Measurements from ENCODE around the gene CDCA8.
"Not testable (repeated sequence)": the region's sequence is repeated elsewhere in the genome, so short reads cannot be mapped to it uniquely, and the experiment has no call there.

Gene CDCA8

DNA sequence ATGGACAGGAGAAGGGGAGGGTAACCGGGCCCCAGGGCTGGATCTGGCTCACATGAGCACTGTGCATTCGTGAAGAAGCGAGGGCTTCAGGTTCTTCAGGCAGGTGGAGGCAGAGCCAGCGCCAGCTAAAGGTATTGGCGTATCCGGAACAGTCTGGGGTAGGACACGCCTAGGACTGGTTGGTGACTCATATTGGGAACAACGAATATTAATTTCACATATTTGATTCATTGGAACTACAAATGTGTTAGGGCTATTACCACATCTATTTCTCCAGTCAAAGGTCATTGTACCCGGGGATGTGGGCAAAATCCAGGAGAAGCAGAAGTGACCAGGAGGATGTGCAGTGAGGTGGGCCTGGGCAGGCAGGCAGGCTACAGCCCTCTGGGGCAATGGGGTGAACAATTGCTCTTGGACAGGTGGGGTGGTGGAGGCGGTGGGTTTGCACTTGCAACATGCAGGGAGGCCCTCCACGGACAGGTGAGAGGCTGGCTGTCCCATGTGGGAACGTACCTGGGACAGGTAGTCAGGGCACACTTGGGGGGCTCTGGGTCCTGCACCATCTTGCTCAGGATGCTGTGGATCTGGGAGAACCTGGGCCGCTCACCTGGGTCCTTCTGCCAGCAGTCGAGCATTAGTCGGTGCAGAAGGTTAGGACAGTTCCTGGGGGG is 26.7 kb downstream of the CDCA8 start:
- FAIRE-seq = no peak

DNA sequence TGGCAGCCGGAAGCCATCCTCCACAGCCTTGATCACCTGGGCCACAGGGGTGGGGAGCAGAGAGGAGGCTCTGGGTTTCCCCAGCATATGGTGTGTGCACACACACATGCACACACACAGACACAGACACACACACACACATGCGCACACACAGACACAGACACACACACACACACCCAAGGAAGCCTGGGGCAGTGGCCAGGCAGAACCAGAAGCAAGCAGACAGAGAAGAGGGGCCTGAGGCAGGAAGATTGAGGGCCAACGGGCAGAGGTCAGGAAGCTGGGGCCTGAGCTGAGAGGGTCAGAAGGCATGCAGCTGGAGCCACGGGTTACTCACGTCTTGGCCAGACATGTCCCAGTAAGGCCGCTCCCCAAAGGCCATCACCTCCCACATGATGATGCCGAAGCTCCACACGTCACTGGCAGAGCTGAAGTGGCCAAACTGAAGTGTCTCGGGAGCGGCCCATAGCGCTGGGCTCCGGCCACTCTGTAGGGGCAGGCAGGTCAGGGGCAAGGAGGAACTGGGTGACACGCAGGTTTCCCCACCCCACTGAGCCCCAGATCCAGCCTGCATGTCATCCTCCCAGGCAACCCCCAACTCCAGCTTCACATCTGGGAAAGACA is 27.4 kb downstream of the CDCA8 start:
- FAIRE-seq = no peak

DNA sequence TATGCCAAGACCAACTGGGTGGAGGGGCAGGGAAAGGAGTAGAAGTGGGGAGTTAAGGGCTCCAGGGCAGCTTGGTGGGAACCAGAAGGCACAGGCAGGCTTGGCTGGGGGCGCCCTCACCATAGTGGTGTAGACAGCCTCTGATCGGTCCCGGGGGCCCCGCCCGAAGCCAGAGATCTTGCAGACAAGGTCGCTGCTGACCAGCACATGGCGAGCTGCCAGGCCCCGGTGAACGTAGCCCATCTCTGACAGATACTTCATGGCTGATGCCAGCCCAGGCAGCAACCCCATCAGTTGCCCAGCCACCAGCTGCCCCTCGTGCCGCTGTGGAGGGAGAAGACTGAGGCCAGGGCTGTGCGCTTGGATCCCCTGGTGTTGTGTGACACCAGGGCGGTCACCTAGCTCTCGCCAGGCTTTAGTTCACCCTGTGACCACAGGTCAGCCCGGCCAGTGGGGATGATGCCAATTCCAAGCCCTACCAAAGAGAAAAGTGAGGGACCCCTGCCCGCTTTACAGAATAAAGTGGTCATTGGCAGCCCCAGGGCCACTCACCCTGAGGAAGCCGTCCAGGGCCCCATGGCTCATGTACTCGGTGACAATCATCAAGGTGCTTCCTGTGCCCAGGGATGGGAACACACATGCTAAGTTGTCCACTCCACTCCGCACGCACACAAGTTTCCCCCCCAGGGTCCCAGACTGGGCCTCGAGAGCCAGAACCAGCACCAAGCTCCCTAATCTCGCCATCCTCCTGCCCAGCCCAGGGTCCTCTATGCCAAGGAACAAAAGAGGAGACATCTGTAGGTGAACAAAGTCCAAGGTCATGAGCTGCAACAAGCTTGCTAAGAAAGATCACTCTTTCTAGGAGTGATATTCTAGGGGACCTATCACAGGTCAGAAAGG is 28.2 kb downstream of the CDCA8 start:
- no peak for FAIRE-seq

DNA sequence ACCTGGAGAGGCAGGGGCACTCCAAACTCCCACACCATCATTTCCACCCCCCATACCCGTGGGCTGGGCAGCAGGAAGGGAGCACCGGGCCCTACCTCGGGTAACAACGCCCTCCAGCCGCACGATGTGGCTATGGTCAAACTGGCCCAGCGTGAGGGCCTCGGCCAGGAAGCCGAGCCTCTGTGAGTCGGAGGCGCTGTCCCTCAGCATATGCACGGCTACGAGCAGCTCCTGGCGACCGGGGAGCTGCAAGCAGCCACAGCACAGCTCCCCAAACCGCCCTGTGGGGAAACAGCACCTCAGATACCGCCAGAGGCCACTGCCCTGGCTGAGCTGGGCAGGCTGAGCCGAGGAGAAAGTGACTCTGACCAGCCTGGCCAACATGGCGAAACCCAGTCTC is 29.2 kb downstream of the CDCA8 start:
- no peak for FAIRE-seq

DNA sequence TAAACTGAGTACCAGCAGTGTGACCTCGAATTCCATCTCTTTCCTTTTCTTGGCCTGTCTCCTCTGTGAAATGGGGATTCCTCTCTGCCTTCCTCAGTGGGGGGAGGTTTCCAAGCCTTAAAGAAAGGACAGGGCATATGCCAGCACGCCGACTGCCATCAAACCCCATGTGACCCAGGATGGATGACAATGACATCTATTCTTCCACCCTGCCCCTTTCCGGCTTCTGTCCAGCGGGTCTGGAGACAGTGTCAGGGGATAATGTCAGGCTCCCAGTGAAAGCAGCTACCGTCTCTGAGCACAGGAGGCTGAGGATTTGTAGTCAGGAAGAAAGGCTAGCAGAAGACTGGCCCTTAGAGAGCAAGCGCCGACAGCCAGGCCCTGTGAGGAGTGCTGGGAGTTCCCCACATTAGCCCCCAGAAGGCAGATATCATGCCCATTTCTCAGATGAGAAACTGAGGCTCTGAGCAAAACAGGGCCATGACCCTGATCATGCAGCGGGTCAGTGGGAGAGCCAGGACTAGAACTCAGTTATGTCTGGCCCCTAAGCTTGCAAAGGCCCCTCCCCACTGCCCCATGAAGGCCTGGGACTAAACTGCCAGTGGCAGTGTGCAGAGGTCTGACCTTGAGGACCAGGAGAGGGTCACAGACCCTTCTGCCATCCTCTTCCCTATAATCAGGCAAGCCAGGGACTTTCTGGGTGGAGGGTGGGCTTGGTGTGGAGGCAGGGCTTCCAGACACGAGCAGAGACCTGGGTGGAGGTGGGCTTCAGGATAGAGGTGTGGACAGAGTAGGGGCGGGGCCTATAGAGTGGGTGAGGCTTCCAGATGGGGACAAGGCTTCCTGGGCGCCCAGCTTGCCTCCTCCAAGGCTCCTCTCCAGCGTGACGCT is 30.1 kb downstream of the CDCA8 start:
- no peak for FAIRE-seq

DNA sequence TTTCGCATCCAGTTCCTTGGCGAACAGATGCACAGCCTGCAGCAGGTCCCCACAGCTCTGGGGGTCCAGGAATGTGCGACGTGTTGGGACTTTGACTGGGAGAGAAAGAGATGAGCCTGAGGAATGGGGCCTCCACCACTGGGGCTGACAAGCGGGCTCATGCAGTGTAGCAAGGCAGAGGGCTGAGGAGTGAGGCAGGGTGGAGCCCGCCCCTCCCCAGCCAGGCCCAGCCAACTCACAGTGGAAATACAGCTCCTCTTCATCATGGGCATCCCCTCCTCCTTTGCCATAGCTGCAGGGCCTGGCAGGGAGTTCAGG is 30.7 kb downstream of the CDCA8 start:
- no peak for FAIRE-seq

DNA sequence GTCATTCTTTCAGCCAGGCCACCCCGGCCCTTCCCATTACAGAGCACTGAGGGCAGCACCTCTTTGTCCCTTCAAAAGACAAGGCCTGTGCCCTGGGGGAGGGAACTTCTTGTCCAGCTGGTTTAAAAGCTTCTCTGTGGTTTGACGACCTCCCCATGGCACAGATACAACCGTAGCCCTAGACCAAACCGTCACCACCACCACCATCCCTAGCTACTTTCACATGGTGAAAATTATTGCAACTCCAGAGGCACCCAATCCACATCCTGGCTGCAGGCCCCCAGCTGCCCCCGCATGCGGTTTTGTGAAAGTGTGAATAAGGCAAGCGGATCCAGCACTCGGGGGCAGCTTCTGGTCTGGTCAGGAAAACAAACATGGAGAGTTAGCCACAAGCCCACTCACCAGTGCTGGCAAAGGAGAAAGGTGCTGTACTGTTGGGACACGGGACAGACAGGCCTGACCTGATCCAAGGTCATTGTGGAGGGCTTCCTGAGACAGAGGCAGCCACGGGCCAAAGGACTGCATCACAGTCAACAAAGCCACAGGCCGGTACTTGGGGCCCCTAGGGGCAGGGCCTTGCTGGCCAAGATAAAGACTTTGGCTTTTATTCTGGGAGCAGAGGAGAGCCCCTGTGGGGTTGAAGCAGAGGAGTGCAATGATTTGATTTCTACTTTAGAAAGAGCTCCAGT is 31.2 kb downstream of the CDCA8 start:
- FAIRE-seq = no peak

DNA sequence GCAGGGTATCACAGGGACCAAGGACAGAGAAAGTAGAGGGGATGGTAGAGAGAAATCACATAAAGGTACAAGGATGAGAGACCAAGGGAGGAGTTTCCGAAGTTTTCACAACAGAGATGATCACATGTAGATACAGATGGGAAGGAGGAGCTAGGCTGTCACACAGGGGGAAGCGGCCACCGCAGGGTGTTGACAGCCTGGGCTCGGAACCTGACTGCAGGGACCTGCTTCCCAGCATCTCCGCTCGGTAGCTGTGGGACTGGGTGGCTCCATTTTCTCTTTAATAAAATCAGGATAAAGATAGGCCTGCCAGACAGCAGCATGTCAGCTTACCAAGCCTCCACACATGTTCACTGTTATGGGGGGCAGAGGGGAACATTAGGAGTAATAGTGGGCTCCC is 32.3 kb downstream of the CDCA8 start:
- no peak for FAIRE-seq

DNA sequence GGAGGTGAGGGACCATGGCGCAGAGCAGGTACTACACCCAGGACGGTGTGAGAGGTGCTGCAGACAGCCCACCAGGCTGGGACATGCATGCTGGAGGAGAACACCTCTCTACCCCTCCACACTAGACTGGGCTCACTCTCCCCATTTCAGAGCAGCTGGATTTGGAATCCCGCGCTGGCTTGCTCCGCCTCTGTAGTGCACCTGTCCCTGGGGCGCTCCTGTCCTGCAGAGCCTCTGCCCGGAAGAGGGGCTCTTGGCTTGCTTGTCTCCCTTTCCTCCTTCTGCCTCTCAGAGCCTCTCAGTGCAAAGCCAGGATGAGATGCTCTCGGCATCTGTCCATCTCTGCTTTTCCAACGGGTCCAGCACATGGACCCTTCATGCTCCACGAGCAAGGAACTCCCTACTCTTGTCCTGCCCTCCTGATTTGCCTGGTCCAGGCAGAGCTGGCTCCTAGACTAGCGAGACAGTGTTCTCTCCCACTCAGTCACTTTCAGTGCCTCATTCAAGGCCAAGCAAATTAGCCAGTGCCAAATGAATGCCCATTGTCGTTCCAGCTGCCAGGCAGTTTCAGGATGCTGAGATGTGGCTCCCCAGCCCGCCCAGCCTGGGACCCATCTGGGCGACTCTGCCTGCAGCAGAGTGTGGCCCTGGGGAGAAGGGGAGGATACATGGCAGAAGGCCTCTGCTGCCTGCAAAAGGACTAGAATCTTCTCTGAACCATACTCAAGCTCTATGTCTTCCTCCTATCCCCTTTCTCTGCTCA is 33.7 kb downstream of the CDCA8 start:
- FAIRE-seq = no peak

DNA sequence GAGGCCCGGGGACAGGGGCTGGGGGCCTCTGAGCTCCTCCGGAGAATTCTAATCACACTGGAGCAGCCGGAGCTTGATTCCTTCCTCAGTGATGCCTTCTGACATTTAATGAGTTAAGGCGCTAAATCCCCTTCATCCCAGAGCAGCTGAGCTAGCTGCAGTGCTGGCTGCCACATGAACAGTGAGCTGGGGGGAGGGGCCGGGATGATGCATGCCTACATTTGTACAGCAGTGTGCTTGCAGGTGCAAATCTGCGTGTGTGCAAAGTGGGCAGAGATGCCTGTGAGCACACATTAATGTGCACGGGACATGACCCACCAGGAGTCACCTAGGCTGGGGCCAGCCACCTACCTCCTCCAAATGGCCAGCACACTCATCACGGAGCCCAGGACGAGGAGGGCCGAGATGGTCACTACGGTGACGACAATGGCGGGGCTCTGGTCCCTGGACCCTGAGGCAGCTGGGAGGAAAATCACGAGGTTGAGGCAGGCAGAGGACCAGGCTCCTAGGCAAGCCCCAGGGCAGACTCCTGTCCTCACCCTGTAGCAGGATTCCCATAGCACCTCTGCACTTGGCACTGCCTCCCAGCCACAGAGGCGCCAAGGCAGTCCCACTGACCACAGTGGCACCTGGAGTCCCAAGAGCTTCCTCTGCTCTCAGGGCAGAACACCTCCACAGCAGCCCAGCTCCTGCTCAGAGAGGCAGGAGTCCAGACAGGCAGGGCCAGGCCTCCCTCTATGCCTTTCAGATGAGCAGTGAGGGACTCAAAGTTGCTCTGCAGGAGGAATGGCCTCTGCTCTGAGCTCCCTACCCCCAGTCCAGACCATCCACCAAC is 34.7 kb downstream of the CDCA8 start:
- no peak for FAIRE-seq

DNA sequence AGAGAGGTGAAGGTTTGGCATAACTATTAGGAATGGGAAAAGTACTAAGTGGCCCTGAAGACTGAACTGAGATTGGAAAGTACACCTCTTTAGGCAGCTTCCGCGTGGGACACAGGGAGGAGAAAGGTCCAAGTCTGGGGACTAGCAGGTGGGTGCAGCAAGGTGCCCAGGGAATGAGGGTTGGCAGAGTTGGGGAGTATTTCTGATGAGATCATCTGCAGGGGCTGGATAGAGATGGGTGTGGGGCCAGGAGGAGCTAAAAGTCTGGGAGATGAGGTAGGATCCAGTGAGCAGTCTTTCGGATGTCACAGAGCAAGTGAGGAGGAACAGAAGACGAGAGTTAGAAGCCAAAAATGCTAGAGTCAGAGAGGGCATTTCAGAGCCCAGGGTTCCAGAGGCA is 36.1 kb downstream of the CDCA8 start:
- no peak for FAIRE-seq

DNA sequence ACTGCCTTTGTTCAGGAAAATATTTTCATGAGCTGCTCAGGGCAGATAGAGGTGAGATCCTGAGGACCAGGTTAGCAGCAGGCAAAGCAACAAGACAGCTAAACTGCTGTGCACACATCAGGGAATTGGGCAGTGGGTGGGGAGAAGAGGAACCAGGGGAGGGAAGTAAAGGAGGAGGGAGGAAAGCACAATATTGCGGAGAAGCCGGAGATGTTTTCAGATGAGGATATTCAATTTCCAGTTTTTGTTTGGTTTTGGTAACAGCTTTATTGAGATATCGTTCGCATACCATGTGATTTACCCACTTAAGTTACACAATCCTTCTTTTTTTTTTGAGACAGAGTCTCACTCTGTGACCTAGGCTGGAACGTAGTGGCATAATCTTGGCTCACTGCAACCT is 38.1 kb downstream of the CDCA8 start:
- no peak for FAIRE-seq

DNA sequence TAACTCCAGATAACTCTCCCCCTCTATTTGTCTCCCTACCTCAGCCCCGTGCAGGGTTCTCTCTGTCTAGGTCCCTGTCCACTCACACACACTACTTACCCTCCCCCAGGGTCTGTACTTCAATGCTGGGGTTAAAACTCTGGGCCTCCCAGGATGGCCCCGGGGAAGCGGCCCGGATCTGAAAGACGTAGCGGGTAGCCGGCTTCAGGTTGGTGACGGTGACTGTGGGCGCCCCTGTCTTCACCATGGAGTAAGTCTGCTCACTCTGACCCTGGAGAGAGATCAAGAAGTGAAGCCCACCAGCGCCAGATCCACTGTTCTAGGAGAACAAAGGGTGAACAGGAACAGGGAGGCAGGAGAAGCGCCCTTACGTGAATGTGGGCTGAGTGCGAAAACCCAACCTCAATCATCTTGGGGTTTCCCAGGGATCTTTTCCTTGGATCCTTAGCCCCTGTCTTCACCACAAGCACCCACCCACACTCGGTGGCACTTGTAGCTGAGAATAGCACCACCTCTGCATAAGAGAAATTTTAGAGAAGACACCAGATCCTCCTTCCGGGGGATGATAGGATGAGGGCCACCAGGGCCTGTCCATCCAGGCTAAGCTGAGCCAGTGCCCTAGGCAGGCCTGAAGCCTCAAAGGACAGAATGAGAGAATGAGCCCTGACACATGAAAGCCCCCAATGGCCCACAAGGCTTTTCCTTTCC is 39.1 kb downstream of the CDCA8 start:
- FAIRE-seq = no peak

DNA sequence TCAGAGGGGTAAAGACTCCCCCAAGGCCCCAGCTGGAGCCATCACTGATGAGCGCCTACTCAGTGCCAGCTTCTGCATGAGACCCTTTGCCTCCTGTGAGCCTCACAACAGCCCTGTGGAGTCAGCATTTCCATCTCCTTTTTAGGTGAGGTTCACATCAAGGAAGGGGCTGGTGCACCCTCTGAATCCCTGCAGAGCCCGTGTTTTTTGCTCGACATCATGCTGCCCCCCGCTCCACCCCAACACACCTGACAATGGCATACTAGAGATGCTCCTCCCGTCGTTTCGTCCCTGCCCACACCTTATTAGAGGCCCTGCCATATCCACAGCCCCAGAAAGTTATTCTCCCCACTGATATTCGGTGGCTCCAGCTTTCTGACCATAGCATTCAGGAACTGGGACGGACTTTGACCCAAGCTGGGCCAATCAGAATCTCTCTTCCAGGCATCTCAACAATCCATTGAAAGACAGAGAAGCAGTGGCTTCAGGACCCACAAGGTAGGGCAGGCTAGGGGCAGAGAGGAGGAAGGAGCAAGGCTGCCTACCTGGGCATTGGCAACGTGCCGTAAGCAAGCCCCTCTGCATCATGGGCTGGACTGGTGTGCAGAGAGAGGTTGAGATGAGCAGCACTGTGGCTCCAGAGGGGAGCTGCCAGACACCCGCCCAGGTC is 39.9 kb downstream of the CDCA8 start:
- FAIRE-seq = no peak

DNA sequence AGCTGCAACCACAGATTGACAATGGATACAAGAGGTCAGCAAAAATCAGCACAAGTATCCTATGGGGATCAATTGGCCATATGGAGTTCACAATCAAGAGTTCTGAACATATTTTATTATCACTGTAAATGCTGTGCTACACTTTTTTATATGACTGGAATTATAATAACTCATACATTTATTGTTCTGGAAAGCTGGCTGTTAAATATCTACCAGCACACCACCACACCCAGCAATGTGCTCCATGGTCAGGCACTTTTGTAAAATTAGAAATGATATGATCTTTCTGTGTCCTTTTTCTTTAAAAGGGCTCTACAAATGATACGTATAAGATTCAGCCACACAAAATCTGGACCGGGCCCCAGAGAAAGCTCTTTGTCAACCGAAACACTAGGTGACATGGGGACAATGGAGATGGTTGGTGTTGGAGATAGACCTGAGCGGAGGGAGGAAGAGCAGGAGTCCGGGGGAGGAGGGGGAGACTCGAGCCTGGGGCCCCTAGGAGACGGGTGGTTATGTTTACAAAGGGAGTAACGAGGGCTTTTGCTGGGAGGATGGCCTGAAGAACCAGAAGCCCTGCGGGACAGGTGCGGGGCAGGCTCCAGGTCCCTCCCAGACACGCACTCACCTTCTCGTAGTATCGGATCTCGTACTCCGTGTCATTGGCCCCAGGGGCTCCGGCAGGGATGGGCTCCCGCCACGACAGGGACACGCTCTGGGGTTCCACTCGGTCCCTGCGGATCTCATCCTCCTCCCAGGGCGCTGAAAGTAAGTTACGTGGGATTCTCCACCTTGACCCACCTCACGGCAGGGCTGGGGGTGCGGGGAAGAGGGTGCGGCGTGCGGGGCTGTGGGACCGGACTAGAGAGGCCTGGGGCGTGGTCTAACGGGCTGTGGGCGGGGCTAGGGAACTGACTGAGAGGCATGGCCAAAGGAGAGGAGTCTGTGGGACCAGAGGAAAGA is 42.6 kb downstream of the CDCA8 start:
- FAIRE-seq = no peak

DNA sequence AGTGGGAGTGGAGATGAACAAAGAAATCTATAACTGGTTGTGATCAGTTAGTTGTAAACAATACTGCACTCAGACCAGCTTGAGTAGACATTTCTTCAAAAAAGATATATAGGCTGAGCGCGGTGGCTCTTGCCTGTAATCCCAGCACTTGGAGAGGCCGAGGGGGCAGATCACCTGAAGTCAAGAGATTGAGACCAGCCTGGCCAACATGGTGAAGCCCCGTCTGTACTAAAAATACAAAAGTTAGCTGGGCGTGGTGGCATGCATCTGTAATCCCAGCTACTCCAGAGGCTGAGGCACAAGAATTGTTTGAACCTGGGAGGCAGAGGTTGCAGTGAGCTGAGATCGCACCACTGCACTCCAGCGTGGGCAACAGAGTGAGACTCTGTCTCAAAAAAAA is 45.7 kb downstream of the CDCA8 start:
- FAIRE-seq = not testable (repeated sequence)

DNA sequence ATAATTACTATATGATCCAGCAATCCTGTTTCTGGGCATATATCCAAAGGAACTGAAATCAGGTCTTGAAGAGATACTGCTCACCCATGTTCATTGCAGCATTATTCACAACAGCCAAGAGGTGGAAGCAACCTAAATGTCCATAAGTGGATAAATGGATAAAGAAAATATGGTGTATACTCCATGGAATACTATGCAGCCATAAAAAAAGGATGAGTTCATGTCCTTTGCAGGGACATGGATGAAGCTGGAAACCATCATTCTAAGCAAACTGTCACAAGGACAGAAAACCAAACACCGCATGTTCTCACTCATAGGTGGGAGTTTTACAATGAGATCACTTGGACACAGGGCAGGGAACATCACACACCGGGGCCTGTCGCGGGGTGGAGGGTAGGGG is 46.3 kb downstream of the CDCA8 start:
- FAIRE-seq = not testable (repeated sequence)

DNA sequence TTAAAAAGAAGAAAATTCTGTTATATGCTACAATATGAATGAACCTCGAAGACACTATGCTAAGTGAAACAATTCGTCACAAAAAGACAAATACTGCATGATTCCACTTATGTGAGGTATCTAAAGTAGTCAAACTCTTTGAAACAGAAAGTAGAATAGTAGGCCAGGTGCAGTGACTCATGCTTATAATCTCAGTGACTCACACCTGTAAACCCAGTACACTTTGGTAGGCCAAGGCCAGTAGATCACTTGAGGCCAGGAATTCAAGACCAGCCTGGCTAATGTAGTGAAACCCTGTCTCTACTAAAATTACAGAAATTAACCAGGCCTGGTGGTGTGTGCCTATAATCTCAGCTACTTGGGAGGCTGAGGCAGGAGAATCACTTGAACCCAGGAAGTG is 46.9 kb downstream of the CDCA8 start:
- FAIRE-seq = no peak

All from G401.6 (cell line).